K562 (cell line): ENCODE results near the gene RSPH6A. TPM values are rescaled to one million over a fixed set of nuclear protein-coding genes. Genes with fewer than 3 reads are reported as not detected.

Source experiments
- ARNT ChIP-seq, 2 experiments: fragments of 450-650 bp; IDR thresholded peaks; 2 replicates each; pipeline ENCODE4 v1.6.1; 2016; ENCODE audit warnings: mild to moderate bottlenecking in 1 of 2
- CAMTA2 ChIP-seq: fragments of 250-450 bp; sonication (Bioruptor Pico); conservative IDR thresholded peaks from 2 replicates; pipeline ENCODE4 v1.5.1; 2022
- CTBP1 ChIP-seq: fragments of 450-650 bp; IDR thresholded peaks from 2 replicates; pipeline ENCODE4 v1.6.1; 2016; ENCODE audit warnings: borderline replicate concordance
- E2F5 ChIP-seq: sonication (generic); formaldehyde crosslinking; IDR thresholded peaks from 2 replicates; pipeline ENCODE4 v1.8.0; 2022; ENCODE audit warnings: mild to moderate bottlenecking, missing genetic modification reagents
- ESRRB ChIP-seq: fragments of 250-450 bp; sonication (Bioruptor Pico); IDR thresholded peaks from 2 replicates; pipeline ENCODE4 v1.5.0; 2020; ENCODE audit warnings: mild to moderate bottlenecking, moderate library complexity, borderline replicate concordance
- HCFC1 ChIP-seq: IDR thresholded peaks from 2 replicates; pipeline ENCODE4 v1.6.1; 2012; ENCODE audit warnings: low read depth, low read length, improper control_type of control experiment
- IFI16 ChIP-seq: fragments of 250-450 bp; sonication (Bioruptor Pico); IDR thresholded peaks from 2 replicates; pipeline ENCODE4 v2.1.2; 2022; ENCODE audit warnings: mild to moderate bottlenecking, inconsistent platforms
- KDM1A ChIP-seq, 2 experiments: fragments of 450-650 bp; IDR thresholded peaks; 2 replicates each; pipeline ENCODE4 v1.6.1; 2016; ENCODE audit warnings: mild to moderate bottlenecking in 2 of 2
- MTA1 ChIP-seq: fragments of 450-650 bp; IDR thresholded peaks from 2 replicates; pipeline ENCODE4 v1.6.1; 2017; ENCODE audit warnings: borderline replicate concordance
- NFATC3 ChIP-seq: fragments of 450-650 bp; IDR thresholded peaks from 2 replicates; pipeline ENCODE4 v1.6.1; 2017; ENCODE audit warnings: mild to moderate bottlenecking
- NRF1 ChIP-seq, 2 experiments: fragments of 450-650 bp; IDR thresholded peaks in 1 of 2; conservative IDR thresholded peaks in 1 of 2; 2 replicates each; pipeline ENCODE4 v1.6.1; 2014; ENCODE audit warnings: mild to moderate bottlenecking in 2 of 2
- PHB2 ChIP-seq: fragments of 450-650 bp; IDR thresholded peaks from 2 replicates; pipeline ENCODE4 v1.6.1; 2017; ENCODE audit warnings: low read depth
- PREB ChIP-seq: sonication (generic); formaldehyde crosslinking; IDR thresholded peaks from 2 replicates; pipeline ENCODE4 v1.8.1; 2023; ENCODE audit warnings: mild to moderate bottlenecking, missing genetic modification reagents
- RCOR1 ChIP-seq, 2 experiments: IDR thresholded peaks; 2 replicates each; pipeline ENCODE4 v1.6.1; 2012; ENCODE audit warnings: low read depth in 2 of 2, low read length in 2 of 2, borderline replicate concordance in 1 of 2, improper control_type of control experiment in 1 of 2
- RNF2 ChIP-seq: sonication (generic); IDR thresholded peaks from 2 replicates; pipeline ENCODE4 v1.6.1; 2016
- SMAD1 ChIP-seq: fragments of 150-350 bp; IDR thresholded peaks from 2 replicates; pipeline ENCODE4 v1.6.1; 2014; ENCODE audit warnings: low read length, low read depth; ENCODE audit not compliant: partially characterized antibody
- TSC22D4 ChIP-seq: fragments of 450-650 bp; IDR thresholded peaks from 2 replicates; pipeline ENCODE4 v1.6.1; 2016; ENCODE audit warnings: missing genetic modification characterization, missing biosample characterization, control low read depth
- ZNF165 ChIP-seq: fragments of 250-450 bp; sonication (Bioruptor Pico); IDR thresholded peaks from 2 replicates; pipeline ENCODE4 v1.4.0; 2020; ENCODE audit warnings: borderline replicate concordance
- ZNF239 ChIP-seq: fragments of 250-450 bp; sonication (Bioruptor Pico); IDR thresholded peaks from 2 replicates; pipeline ENCODE4 v1.4.0; 2020; ENCODE audit warnings: mild to moderate bottlenecking
- ZNF274 ChIP-seq: IDR thresholded peaks from 2 replicates; pipeline ENCODE4 v1.6.1; 2011; ENCODE audit warnings: low read depth, mild to moderate bottlenecking, low read length, moderate library complexity, borderline replicate concordance
- ZNF583 ChIP-seq: fragments of 250-450 bp; sonication (Bioruptor Pico); IDR thresholded peaks from 2 replicates; pipeline ENCODE4 v1.4.0; 2020
- ZNF699 ChIP-seq: fragments of 250-450 bp; sonication (Bioruptor Pico); IDR thresholded peaks from 2 replicates; pipeline ENCODE4 v1.8.0; 2021; ENCODE audit warnings: mild to moderate bottlenecking, moderate library complexity; ENCODE audit not compliant: insufficient replicate concordance
- polyA plus RNA-seq, 8 experiments: library from polyadenylated mRNA; depleted of rRNA in 4 of 8; stranded (reverse) in 5 of 8; unstranded in 3 of 8; fragments of >200 nt; fragmentation: Nextera tagmentation in 2 of 8; fragmentation: Illumina TruSeq in 1 of 8; extraction: Ambion mirVana in 2 of 8; extraction: Trizol in 1 of 8; gene quantifications; 2 replicates each; pipeline versions ENCODE4 v1.2.1 to v1.2.3, GENCODE V29; 2011 to 2014; ENCODE audit warnings: inconsistent platforms in 1 of 8, missing spikeins in 1 of 8
- total RNA-seq, 7 experiments: library from RNA; depleted of rRNA in 6 of 7; stranded (reverse); fragments of >200 nt in 6 of 7; fragmentation: Illumina TruSeq in 2 of 7; extraction: Trizol in 2 of 7; gene quantifications; 2 replicates each; pipeline versions ENCODE4 v1.2.1 to v1.2.3, GENCODE V29; 2011 to 2021; ENCODE audit warnings: low replicate concordance in 1 of 7
- TF ChIP-seq, protein P1 (sequence below): sonication (generic); formaldehyde crosslinking; IDR thresholded peaks from 2 replicates; pipeline ENCODE4 v1.8.0; 2023; ENCODE audit warnings: mild to moderate bottlenecking, missing genetic modification reagents

Gene RSPH6A
- total and polyA plus RNA-seq, 9 of the 15 experiments (the other 6 are each of a cell fraction or from before 2014, with no cell fraction given), result 0.03 to 0.15 (median 0.07) TPM; not detected in 5

DNA sequence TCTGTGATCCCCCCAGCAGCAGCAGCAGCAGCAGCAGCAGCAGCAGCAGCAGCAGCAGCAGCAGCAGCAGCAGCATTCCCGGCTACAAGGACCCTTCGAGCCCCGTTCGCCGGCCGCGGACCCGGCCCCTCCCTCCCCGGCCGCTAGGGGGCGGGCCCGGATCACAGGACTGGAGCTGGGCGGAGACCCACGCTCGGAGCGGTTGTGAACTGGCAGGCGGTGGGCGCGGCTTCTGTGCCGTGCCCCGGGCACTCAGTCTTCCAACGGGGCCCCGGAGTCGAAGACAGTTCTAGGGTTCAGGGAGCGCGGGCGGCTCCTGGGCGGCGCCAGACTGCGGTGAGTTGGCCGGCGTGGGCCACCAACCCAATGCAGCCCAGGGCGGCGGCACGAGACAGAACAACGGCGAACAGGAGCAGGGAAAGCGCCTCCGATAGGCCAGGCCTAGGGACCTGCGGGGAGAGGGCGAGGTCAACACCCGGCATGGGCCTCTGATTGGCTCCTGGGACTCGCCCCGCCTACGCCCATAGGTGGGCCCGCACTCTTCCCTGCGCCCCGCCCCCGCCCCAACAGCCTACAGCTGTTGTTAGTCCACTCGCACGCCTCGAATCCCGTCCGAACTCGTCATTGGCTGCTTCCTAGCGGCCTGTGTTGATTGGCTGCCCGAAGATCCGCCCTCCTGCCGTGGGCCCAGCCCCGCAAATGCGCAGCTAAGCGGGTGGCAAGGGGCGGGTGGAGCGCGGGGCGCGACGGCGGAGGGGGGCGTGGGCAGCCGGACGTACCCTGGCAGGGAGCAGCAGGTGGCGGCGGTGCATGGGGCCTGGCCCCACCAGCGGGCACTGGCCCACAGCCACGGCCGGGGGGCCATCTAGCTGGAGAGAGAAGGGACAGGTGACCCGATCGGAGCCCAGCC is 44.7 kb downstream of the RSPH6A start (continued):
- TF ChIP-seq PHB2 (no peak), TSC22D4 (tag) (no peak), CTBP1 (peak; percentile 94), ESRRB (CRISPR knock-in tag) (no peak), ZNF583 (CRISPR knock-in tag) (no peak), RCOR1 (IDR thresholded peaks at IDR 0.05; ENCODE audit: borderline replicate concordance in 1 of 2, low read depth in 2 of 2, low read length in 2 of 2) (no peak), ZNF165 (CRISPR knock-in tag) (no peak), E2F5 (CRISPR knock-in tag) (no peak), ZNF699 (CRISPR knock-in tag) (no peak), NFATC3 (no peak), HCFC1 (peak; percentile 23; the same call in 1 of the 2 replicates), RNF2 (no peak; the same call in 1 of the 2 replicates), ZNF274 (no peak), NRF1 (conservative IDR thresholded peaks at IDR 0.05 in 1 of 2, IDR thresholded peaks at IDR 0.05 in 1 of 2) (peak; percentile 87 to 89), MTA1 (no peak), IFI16 (CRISPR knock-in tag) (no peak), KDM1A (IDR thresholded peaks at IDR 0.05) (no peak), PREB (CRISPR knock-in tag) (peak; percentile 76; the same call in 1 of the 2 replicates), ZNF239 (CRISPR knock-in tag) (no peak), CAMTA2 (CRISPR knock-in tag) (no peak), SMAD1 (peak; percentile 44), ARNT (IDR thresholded peaks at IDR 0.05) (no peak)
- TF ChIP-seq, protein P1, sequence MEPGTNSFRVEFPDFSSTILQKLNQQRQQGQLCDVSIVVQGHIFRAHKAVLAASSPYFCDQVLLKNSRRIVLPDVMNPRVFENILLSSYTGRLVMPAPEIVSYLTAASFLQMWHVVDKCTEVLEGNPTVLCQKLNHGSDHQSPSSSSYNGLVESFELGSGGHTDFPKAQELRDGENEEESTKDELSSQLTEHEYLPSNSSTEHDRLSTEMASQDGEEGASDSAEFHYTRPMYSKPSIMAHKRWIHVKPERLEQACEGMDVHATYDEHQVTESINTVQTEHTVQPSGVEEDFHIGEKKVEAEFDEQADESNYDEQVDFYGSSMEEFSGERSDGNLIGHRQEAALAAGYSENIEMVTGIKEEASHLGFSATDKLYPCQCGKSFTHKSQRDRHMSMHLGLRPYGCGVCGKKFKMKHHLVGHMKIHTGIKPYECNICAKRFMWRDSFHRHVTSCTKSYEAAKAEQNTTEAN (CRISPR knock-in tag), result peak; percentile 38; the same call in 1 of the 2 replicates
